GM20431 (cell line): ENCODE data around the gene EFNA3.

Experiments used
- in situ Hi-C: fragments of 300-500 bp; cut with MseI, MboI; formaldehyde crosslinking; loops from one replicate; pipeline ENCODE4 v1.15.0; 2020; ENCODE audit warnings: low sequenced_read_pairs; ENCODE audit not compliant: unreplicated experiment

EFNA3 gene

GRCh38 chr1:155127967-155128754 is 49.5 kb downstream of the EFNA3 start:
- in situ Hi-C loops, result no loop called here

GRCh38 chr1:155128755-155129473 is 50.3 kb downstream of the EFNA3 start:
- in situ Hi-C loops, result no loop called here

GRCh38 chr1:155130272-155131006 is 51.8 kb downstream of the EFNA3 start:
- in situ Hi-C loops, result no loop called here

- in situ Hi-C loops, result no loop called here
Observed at GRCh38 chr1:155131285-155131684, 52.6 kb downstream of the EFNA3 start.

GRCh38 chr1:155131856-155132255 is 53.2 kb downstream of the EFNA3 start:
- in situ Hi-C loops, result no loop called here

- in situ Hi-C loops, result no loop called here
Observed at GRCh38 chr1:155133799-155134281, 55.2 kb downstream of the EFNA3 start.

GRCh38 chr1:155134322-155134721 is 55.7 kb downstream of the EFNA3 start:
- in situ Hi-C loops, result no loop called here

GRCh38 chr1:155134880-155135414 is 56.3 kb downstream of the EFNA3 start:
- in situ Hi-C loops, result no loop called here

GRCh38 chr1:155135415-155136028 is 56.9 kb downstream of the EFNA3 start, which contains the start of gene SLC50A1:
SLC50A1 (plus strand) TSS chr1:155135852; CDS start chr1:155135912, 60 bp downstream.
- in situ Hi-C loops, result no loop called here

- in situ Hi-C loops, result no loop called here
Observed at GRCh38 chr1:155136748-155137147, 58.1 kb downstream of the EFNA3 start.
